ENCODE results near the gene ZNF136.

ZNF136 gene

GRCh38 chr19:12194827-12195731 lies 32.2 kb downstream of the ZNF136 start:
- peak; percentile 51 for DNase-seq

DNA sequence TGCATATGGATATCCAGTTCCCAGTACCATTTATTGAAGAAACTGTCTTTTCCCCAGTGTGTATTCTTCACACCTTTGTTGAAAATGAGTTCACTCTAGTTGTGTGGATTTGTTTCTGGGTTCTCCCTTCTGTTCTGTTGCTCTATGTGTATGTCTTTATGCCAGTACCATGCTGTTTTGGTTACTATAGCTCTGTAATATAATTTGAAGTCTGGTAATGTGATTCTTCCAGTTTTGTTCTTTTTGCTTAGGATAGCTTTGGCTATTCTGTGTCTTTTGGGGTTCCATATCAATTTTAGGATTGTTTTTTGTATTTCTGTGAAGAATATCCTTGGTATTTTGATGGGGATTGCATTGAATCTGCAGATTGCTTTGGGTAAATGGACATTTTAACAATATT lies 35.2 kb downstream of the ZNF136 start:
- DNase-seq: no peak

- DNase-seq: no peak
Observed at GRCh38 chr19:12199757-12200419, 37.0 kb downstream of the ZNF136 start.

DNA sequence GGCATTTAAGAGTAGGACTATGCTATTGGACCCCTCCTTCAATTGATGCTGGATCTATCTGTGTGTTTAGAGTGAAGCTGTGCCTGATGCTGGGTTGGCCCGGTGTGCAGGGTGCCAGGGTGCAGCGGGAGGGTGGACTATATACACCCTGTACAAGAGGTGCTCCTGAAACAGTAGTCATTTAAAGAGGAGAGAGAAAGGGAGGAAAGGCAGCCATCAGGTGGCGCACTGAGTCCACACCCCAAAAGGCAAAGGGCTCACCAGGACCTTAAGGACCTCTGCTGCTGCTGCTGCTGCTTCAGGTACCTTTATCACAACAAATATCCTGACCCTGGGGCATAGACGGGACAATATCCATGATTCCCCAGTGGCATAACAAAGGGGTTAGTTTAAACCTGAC lies 39.4 kb downstream of the ZNF136 start:
- DNase-seq: no peak

GRCh38 chr19:12205296-12205695 lies 42.4 kb downstream of the ZNF136 start:
- DNase-seq: no peak

DNA sequence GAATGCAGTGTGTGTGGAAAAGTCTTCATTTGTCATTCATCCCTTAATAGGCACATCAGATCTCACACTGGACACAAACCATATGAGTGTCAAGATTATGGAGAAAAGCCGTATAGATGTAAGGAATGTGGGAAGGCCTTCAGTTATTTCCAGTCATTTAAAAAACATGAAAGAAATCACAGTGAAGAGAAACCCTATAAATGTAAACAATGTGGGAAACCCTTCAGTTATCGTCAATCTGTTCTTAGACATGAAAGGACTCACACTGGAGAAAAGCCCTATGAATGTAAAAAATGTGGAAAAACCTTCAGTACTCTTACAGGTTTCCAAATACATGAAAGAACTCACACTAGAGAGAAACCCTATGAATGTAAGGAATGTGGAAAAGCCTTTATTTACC lies 45.3 kb downstream of the ZNF136 start:
- no peak for DNase-seq

DNA sequence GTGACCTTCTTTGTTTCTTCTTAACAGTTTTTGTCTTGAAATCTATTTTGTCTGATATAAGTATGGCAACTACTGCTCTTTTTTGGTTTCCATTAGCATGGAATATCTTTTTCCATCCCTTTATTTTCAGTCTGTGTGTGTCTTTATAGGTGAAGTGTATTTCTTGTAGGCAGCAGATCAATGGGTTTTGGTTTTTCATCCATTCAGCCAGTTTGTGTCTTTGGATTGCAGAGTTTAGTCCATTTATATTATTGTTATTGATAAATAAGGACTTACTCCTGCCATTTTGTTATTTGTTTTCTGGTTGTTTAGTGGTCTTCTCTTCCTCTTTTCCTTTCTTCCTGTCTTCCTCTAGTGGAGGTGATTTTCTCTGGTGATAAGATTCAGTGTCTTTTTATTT lies 54.4 kb downstream of the ZNF136 start:
- DNase-seq: no peak

GRCh38 chr19:12222980-12223630 lies 60.2 kb downstream of the ZNF136 start:
- no peak for DNase-seq

- no peak for DNase-seq
Observed at GRCh38 chr19:12224676-12225075, 61.8 kb downstream of the ZNF136 start.

- DNase-seq: no peak
Observed at GRCh38 chr19:12229990-12230389, 67.1 kb downstream of the ZNF136 start.

GRCh38 chr19:12230751-12231733 lies 68.1 kb downstream of the ZNF136 start:
- DNase-seq: no peak

DNA sequence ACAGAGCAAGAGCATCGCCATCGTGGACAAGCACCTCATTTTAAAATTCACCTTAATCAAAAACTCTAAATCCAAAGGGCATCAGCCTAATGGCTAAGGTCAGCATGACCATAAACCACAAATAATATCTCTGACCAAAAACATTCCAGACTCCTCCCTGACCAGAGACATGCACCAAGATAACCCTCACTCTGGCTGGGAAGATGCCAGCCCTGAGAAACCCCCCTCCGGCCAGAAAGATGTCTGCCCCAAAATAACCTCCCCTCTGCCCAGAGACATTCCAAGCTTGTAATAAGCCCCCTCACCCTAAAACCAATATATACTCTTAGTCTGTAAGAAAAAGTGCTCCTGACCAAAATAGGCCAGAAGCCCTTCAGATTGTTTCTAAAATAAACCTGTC lies 70.1 kb downstream of the ZNF136 start:
- no peak for DNase-seq

GRCh38 chr19:12237143-12237839 lies 74.4 kb downstream of the ZNF136 start:
- DNase-seq: no peak
